Esophagus muscularis mucosa (tissue), 3 donors: Measurements from ENCODE around the gene HADH.

Experiments
- CTCF ChIP-seq, 3 experiments: fragments of 200-600 bp in 2 of 3; fragments of 450-650 bp in 1 of 3; sonication (generic) in 2 of 3; IDR thresholded peaks; one replicate each; pipeline ENCODE4 v1.5.1; 2017 to 2019; ENCODE audit warnings: antibody characterized with exemption in 3 of 3, mild to moderate bottlenecking in 2 of 3, moderate library complexity in 1 of 3
- POLR2A ChIP-seq: fragments of 450-650 bp; IDR thresholded peaks from one replicate; pipeline ENCODE4 v1.6.1; 2017; ENCODE audit warnings: antibody characterized with exemption, moderate library complexity, mild to moderate bottlenecking, low read depth
- POLR2AphosphoS5 ChIP-seq, 2 donors: sonication (generic); formaldehyde crosslinking; IDR thresholded peaks; one replicate each; pipeline ENCODE4 v1.6.1; 2017; ENCODE audit warnings: antibody characterized with exemption in 2 of 2

- TF ChIP-seq CTCF (IDR thresholded peaks at IDR 0.05), result no peak
- TF ChIP-seq POLR2AphosphoS5 (IDR thresholded peaks at IDR 0.05), result no peak
- TF ChIP-seq POLR2A, result no peak
Measured at GRCh38 chr4:108068442-108068841, 78.8 kb downstream of the HADH start.
